ENCODE measurements around the gene BTF3L4.

Gene BTF3L4

DNA sequence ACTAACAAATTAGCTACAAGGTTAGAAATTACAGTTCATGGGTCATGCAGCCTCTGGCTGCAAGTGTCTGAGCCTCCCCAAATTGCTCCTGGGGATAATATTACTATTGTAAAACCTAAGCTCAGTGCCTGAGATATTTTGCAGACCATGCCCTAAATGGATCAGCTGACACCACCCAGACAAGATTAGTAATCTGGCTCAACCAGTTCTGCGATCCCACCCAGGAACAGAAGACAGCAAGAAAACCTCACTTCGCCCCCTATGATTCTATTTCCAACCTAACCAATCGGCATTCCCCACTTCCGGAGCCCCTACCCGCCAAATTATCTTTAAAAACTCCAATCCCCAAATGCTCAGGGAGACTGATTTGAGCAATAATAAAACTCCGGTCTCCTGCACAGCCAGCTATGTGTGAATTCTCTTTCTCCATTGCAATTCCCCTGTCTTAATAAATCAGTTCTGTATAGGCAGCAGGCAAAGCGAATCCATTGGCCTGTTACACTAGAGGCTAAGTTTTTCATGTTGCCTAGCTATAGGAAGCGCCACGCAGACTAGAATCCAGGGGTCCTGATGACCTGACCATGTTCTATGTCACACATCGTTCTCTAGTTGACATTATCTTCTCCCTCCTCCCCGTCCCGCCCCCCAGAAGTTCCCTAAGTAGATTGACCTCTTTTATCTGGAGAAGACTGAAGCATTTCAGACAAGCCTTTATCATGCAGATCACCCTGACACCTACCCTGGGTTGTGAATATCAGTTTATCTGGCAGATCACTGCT, 63.4 kb downstream of the BTF3L4 start:
- Histone ChIP-seq H3K4me1 (ENCODE audit: control extremely low read depth in 1 of 4, control insufficient read depth in 4 of 4, insufficient read depth in 4 of 4, low read length in 3 of 4) (no peaks in the 10 kb centered on the region), H3K27me3 (replicated peaks in 2 of 5; ENCODE audit: control insufficient read depth in 4 of 5, insufficient read depth in 5 of 5, low read length in 4 of 5) (peaks cover 0 to 5% (median 0%) of the 10 kb centered on the region in 5 experiments), H3K27ac (ENCODE audit: insufficient read depth in 1 of 2, low read depth in 1 of 2, low read length in 2 of 2, poor library complexity in 1 of 2, severe bottlenecking in 2 of 2) (no peak overlapping the region), H3K9me3 (ENCODE audit: control extremely low read depth in 1 of 5, control insufficient read depth in 4 of 5, insufficient read depth in 2 of 5, low read depth in 1 of 5, low read length in 4 of 5) (no peaks in the 10 kb centered on the region), H3K36me3 (ENCODE audit: control insufficient read depth in 4 of 4, insufficient read depth in 4 of 4, low read length in 3 of 4) (no peaks in the 10 kb centered on the region), H3K4me3 (ENCODE audit: control insufficient read depth in 1 of 7, extremely low read depth in 1 of 7, insufficient read depth in 4 of 7, low read depth in 2 of 7, low read length in 6 of 7) (no peak overlapping the region)
- ChIA-PET POLR2A (no interaction called here), CTCF (interaction anchor here (0.8 kb wide), 1 partner anchor 179 kb away, joined by 3 read pairs; no protein-coding TSS in a partner anchor)
- no peak for DNase-seq
- 99% methylated on average over 9 of the region's 12 CpGs for WGBS (ENCODE audit: insufficient coverage)

DNA sequence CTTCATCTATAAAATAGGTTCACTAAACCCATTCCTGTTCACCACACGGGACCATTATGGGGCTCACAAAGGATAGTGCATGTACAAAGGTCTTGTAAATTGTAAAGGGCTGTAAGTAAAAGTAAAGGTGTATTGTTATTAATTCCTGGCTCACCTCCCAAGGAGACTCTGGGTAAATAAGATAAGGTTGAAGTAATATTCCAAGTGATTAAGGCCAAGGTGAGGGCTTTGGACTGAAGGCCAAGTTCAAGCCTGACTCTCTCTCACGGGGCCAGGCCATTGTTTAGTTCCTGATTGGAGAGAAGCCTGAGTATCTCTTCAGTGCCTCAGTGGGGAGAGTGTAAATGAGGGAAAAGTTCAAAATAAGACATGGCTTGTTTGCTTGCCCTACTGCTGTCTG, 66.3 kb downstream of the BTF3L4 start:
- whole genome bisulfite sequencing (ENCODE audit: insufficient coverage) = 100% methylated on average over 1 of the region's 2 CpGs
- Histone ChIP-seq H3K27ac (ENCODE audit: insufficient read depth in 1 of 2, low read depth in 1 of 2, low read length in 2 of 2, poor library complexity in 1 of 2, severe bottlenecking in 2 of 2) (no peak overlapping the region), H3K9me3 (ENCODE audit: control extremely low read depth in 1 of 5, control insufficient read depth in 4 of 5, insufficient read depth in 2 of 5, low read depth in 1 of 5, low read length in 4 of 5) (no peaks in the 10 kb centered on the region), H3K27me3 (replicated peaks in 2 of 5; ENCODE audit: control insufficient read depth in 4 of 5, insufficient read depth in 5 of 5, low read length in 4 of 5) (peaks cover 0 to 5% (median 2%) of the 10 kb centered on the region in 5 experiments), H3K36me3 (ENCODE audit: control insufficient read depth in 4 of 4, insufficient read depth in 4 of 4, low read length in 3 of 4) (no peaks in the 10 kb centered on the region), H3K4me1 (ENCODE audit: control extremely low read depth in 1 of 4, control insufficient read depth in 4 of 4, insufficient read depth in 4 of 4, low read length in 3 of 4) (no peaks in the 10 kb centered on the region), H3K4me3 (ENCODE audit: control insufficient read depth in 1 of 7, extremely low read depth in 1 of 7, insufficient read depth in 4 of 7, low read depth in 2 of 7, low read length in 6 of 7) (no peak overlapping the region)
- ChIA-PET POLR2A (no interaction called here), CTCF (no interaction called here)
- DNase-seq = no peak

DNA sequence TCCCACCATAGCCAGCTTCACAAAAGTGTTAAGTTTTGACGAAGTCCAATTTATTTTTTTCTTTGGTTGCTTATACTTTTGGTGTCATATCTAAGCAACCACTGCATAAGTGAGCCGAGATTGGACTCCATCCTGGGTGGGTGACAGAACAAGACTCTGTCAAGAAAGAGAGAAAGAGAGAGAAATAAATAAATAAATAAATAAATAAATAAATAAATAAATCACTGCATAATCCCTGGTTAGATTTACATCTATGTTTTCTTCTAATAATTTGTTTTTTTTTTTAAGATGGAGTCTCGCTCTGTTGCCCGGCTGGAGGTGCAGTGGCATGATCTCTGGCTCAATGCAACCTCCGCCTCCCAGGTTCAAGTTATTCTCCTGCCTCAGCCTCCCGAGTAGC, 67.5 kb downstream of the BTF3L4 start:
- ChIA-PET CTCF (no interaction called here), POLR2A (no interaction called here)
- H3K4me3 ChIP-seq (ENCODE audit: control insufficient read depth in 1 of 7, extremely low read depth in 1 of 7, insufficient read depth in 4 of 7, low read depth in 2 of 7, low read length in 6 of 7) = no peak overlapping the region

DNA sequence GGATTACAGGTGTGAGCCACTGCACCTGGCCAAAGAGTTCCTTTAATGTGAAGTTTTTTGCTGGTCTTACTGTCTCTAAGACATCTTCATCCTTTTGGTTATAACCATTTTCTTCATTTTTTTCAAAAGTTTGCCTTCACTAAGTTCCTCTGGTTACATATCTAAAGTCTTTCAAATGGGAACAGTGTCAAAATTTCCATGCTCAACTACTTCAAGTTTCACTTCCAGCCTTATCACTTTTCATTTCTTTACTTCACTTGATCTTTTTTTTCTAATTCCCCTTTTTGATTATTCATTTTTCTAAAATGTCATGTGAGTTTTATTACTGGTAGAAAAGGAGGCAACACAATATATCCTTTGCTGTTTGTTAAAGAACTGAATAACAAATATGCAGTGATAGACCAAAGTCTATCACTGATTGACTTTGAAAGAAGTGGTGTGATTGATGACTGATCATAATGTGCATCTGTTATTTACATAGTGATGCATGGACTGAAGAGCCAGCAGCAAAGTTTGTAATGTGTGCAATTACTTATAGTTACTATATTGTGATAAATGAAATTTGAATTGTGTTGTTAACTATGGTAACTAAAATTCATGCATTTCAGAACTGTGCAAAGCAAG, 69.8 kb downstream of the BTF3L4 start:
- CTCF ChIA-PET = interaction anchor here (0.6 to 2.0 kb wide), 5 partner anchors 20 to 564 kb away, joined by 3 to 13 read pairs (median 4); no protein-coding TSS in a partner anchor

More for the DNA sequence above, 67.5 kb downstream of the BTF3L4 start:
- WGBS (ENCODE audit: insufficient coverage) = 100% methylated on average over 4 of the region's 6 CpGs
- H3K36me3 ChIP-seq (ENCODE audit: control insufficient read depth in 4 of 4, insufficient read depth in 4 of 4, low read length in 3 of 4) = no peaks in the 10 kb centered on the region
- H3K4me1 ChIP-seq (ENCODE audit: control extremely low read depth in 1 of 4, control insufficient read depth in 4 of 4, insufficient read depth in 4 of 4, low read length in 3 of 4) = no peaks in the 10 kb centered on the region
- no peak for DNase-seq
- H3K27ac ChIP-seq (ENCODE audit: insufficient read depth in 1 of 2, low read depth in 1 of 2, low read length in 2 of 2, poor library complexity in 1 of 2, severe bottlenecking in 2 of 2) = no peak overlapping the region
- peaks cover 0 to 10% (median 2%) of the 10 kb centered on the region in 5 experiments for H3K27me3 ChIP-seq (replicated peaks in 2 of 5; ENCODE audit: control insufficient read depth in 4 of 5, insufficient read depth in 5 of 5, low read length in 4 of 5)
- H3K9me3 ChIP-seq (ENCODE audit: control extremely low read depth in 1 of 5, control insufficient read depth in 4 of 5, insufficient read depth in 2 of 5, low read depth in 1 of 5, low read length in 4 of 5) = no peaks in the 10 kb centered on the region

DNA sequence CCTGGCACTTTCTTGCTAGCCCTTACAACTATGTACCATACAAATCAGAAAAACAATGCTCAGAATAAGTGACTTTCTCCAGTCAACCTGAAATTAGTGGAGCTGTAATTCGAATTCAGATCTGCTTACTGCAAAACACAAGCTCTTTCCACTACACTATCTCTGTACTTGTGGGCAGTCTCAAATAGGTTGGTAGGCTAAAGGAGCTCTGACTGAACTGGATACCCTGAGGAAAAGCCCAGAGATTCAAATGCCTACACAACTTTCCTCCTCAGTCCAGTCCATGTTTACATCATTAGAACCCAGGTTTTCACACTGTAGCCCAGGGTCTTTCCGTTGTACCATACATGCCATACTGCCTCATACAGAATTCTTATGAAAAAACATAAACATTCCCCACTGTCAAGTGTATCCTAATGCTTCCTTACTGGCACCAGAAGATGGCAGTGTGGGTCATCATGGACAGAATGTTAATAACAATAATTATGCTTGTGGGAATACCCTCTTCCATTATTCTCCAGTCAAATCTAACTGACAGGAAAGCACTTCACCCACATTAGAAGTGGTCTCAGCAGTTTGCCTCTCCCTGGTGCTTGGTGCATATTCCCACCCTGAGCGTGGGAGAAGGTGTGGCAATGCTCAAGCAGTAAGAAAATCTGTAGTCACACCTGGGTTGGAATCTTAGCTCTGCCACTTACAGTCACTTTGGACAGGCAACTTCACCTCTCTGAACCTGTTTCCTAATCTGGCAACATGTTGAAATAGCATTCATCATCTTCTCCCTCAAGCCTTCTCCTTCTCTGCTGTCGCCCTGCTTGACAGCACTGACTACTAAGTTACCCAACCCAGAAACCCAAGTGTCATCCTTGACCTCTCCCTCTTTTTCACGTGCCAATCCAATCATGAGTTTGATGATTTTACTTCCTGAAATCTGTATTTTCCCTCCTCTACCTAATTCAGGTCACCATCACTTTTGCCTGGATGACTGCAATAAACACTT, 71.4 kb downstream of the BTF3L4 start:
- H3K36me3 ChIP-seq (ENCODE audit: control insufficient read depth in 4 of 4, insufficient read depth in 4 of 4, low read length in 3 of 4) = no peaks in the 10 kb centered on the region
- ChIA-PET POLR2A (no interaction called here), CTCF (interaction anchor here (0.7 to 2.0 kb wide), 12 partner anchors 10 to 768 kb away, joined by 3 to 13 read pairs (median 3); no protein-coding TSS in a partner anchor)
- H3K27ac ChIP-seq (ENCODE audit: insufficient read depth in 1 of 2, low read depth in 1 of 2, low read length in 2 of 2, poor library complexity in 1 of 2, severe bottlenecking in 2 of 2) = no peak overlapping the region
- no peaks in the 10 kb centered on the region for H3K9me3 ChIP-seq (ENCODE audit: control extremely low read depth in 1 of 5, control insufficient read depth in 4 of 5, insufficient read depth in 2 of 5, low read depth in 1 of 5, low read length in 4 of 5)
- 74% methylated on average over 3 of the region's 5 CpGs for WGBS (ENCODE audit: insufficient coverage)
- peak; percentile 50 to 71 (median 57) for DNase-seq
- H3K4me1 ChIP-seq (ENCODE audit: control extremely low read depth in 1 of 4, control insufficient read depth in 4 of 4, insufficient read depth in 4 of 4, low read length in 3 of 4) = no peaks in the 10 kb centered on the region
- H3K27me3 ChIP-seq (replicated peaks in 2 of 5; ENCODE audit: control insufficient read depth in 4 of 5, insufficient read depth in 5 of 5, low read length in 4 of 5) = peaks cover 0 to 7% (median 2%) of the 10 kb centered on the region in 5 experiments
- H3K4me3 ChIP-seq (ENCODE audit: control insufficient read depth in 1 of 7, extremely low read depth in 1 of 7, insufficient read depth in 4 of 7, low read depth in 2 of 7, low read length in 6 of 7) = no peak overlapping the region

More for the DNA sequence above, 69.8 kb downstream of the BTF3L4 start:
- DNase-seq = no peak
- no peaks in the 10 kb centered on the region for H3K4me1 ChIP-seq (ENCODE audit: control extremely low read depth in 1 of 4, control insufficient read depth in 4 of 4, insufficient read depth in 4 of 4, low read length in 3 of 4)
- H3K36me3 ChIP-seq (ENCODE audit: control insufficient read depth in 4 of 4, insufficient read depth in 4 of 4, low read length in 3 of 4) = no peaks in the 10 kb centered on the region
- peaks cover 0 to 7% (median 2%) of the 10 kb centered on the region in 5 experiments for H3K27me3 ChIP-seq (replicated peaks in 2 of 5; ENCODE audit: control insufficient read depth in 4 of 5, insufficient read depth in 5 of 5, low read length in 4 of 5)
- H3K9me3 ChIP-seq (ENCODE audit: control extremely low read depth in 1 of 5, control insufficient read depth in 4 of 5, insufficient read depth in 2 of 5, low read depth in 1 of 5, low read length in 4 of 5) = no peaks in the 10 kb centered on the region
- no peak overlapping the region for H3K27ac ChIP-seq (ENCODE audit: insufficient read depth in 1 of 2, low read depth in 1 of 2, low read length in 2 of 2, poor library complexity in 1 of 2, severe bottlenecking in 2 of 2)
- POLR2A ChIA-PET = no interaction called here
- no peak overlapping the region for H3K4me3 ChIP-seq (ENCODE audit: control insufficient read depth in 1 of 7, extremely low read depth in 1 of 7, insufficient read depth in 4 of 7, low read depth in 2 of 7, low read length in 6 of 7)

DNA sequence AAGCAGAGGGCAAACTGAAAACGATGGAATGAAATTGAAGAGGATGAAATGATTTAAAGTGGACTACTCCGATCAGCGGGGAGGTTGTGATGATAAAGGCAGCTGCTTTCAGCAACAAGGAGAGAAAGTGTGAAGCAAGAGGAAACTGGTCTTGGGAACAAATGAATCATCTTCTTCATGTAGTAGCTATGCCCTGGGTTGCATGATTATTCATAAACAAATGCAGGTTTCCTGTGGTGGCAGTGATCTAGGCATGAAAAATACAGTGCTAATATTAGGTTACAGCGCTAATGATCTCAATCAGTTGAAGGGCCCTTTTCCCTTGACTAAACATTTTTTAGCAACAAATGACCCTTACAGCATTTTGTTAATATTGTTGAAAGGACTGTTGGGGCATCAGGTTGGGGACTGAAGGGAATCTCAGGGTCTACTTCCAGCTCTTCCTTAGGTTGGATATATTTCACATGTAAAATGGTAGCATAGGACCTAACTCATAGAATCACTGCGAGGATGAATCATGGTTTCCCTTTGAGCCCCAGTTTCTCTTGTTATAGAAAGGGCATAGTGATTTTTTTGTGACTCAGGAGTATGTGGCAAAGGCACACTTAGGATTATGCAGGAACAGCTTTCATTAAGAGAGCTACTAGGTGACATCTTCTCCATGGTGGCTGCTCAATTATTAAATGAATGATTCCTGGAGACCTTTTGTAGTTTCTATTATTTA, 83.9 kb downstream of the BTF3L4 start:
- H3K4me3 ChIP-seq (ENCODE audit: control insufficient read depth in 1 of 7, extremely low read depth in 1 of 7, insufficient read depth in 4 of 7, low read depth in 2 of 7, low read length in 6 of 7) = peak overlapping the region in 1 of 7 experiments; percentile 1
- H3K36me3 ChIP-seq (ENCODE audit: control insufficient read depth in 4 of 4, insufficient read depth in 4 of 4, low read length in 3 of 4) = no peaks in the 10 kb centered on the region
- POLR2A ChIA-PET = no interaction called here
- WGBS (ENCODE audit: insufficient coverage) = 93% methylated on average over 4 of the region's 5 CpGs
- CTCF ChIA-PET = interaction anchor here (1.3 kb wide), 1 partner anchor 13 kb away, joined by 6 read pairs; no protein-coding TSS in a partner anchor
- peak; percentile 28 to 70 (median 67) for DNase-seq
- peaks cover 0 to 8% (median 3%) of the 10 kb centered on the region in 5 experiments for H3K27me3 ChIP-seq (replicated peaks in 2 of 5; ENCODE audit: control insufficient read depth in 4 of 5, insufficient read depth in 5 of 5, low read length in 4 of 5)
- H3K27ac ChIP-seq (ENCODE audit: insufficient read depth in 1 of 2, low read depth in 1 of 2, low read length in 2 of 2, poor library complexity in 1 of 2, severe bottlenecking in 2 of 2) = no peak overlapping the region
- H3K4me1 ChIP-seq (ENCODE audit: control extremely low read depth in 1 of 4, control insufficient read depth in 4 of 4, insufficient read depth in 4 of 4, low read length in 3 of 4) = peaks cover 2 to 29% (median 17%) of the 10 kb centered on the region in 4 experiments
- H3K9me3 ChIP-seq (ENCODE audit: control extremely low read depth in 1 of 5, control insufficient read depth in 4 of 5, insufficient read depth in 2 of 5, low read depth in 1 of 5, low read length in 4 of 5) = no peaks in the 10 kb centered on the region

All from common myeloid progenitor, CD34-positive (primary cell).